ES-I3 (cell line): ENCODE data around the gene TPH2.

Experiments
- H3K36me3 ChIP-seq: 2 replicates; pipeline ENCODE4 v1.6.1; 2013; ENCODE audit warnings: mild to moderate bottlenecking, low read length, control low read depth, moderate library complexity; ENCODE audit not compliant: insufficient read depth
- H3K4me1 ChIP-seq: 2 replicates; pipeline ENCODE4 v1.6.1; 2013; ENCODE audit warnings: mild to moderate bottlenecking, control low read depth, low read length; ENCODE audit not compliant: insufficient read depth
- H3K9ac ChIP-seq: 2 replicates; pipeline ENCODE4 v1.6.1; 2013; ENCODE audit warnings: low read depth, mild to moderate bottlenecking, low read length, moderate library complexity
- H3K9me3 ChIP-seq: 2 replicates; pipeline ENCODE4 v1.6.1; 2013; ENCODE audit warnings: mild to moderate bottlenecking, low read length, moderate library complexity; ENCODE audit not compliant: control insufficient read depth, insufficient read depth

Gene TPH2

GRCh38 chr12:72031066-72031465 is 92.4 kb downstream of the TPH2 start:
- Histone ChIP-seq H3K4me1 (no peaks in the 10 kb centered on the region), H3K9ac (no peak overlapping the region), H3K9me3 (no peaks in the 10 kb centered on the region), H3K36me3 (no peaks in the 10 kb centered on the region)

- Histone ChIP-seq H3K9ac (no peak overlapping the region), H3K36me3 (no peaks in the 10 kb centered on the region), H3K9me3 (no peaks in the 10 kb centered on the region), H3K4me1 (no peaks in the 10 kb centered on the region)
Measured at GRCh38 chr12:72033991-72034390, 95.3 kb downstream of the TPH2 start.

GRCh38 chr12:72035625-72036024 is 97.0 kb downstream of the TPH2 start:
- Histone ChIP-seq H3K9ac (no peak overlapping the region), H3K36me3 (no peaks in the 10 kb centered on the region), H3K4me1 (no peaks in the 10 kb centered on the region), H3K9me3 (no peaks in the 10 kb centered on the region)

- H3K4me1 ChIP-seq: no peaks in the 10 kb centered on the region
- H3K36me3 ChIP-seq: no peaks in the 10 kb centered on the region
- no peak overlapping the region for H3K9ac ChIP-seq
- H3K9me3 ChIP-seq: no peaks in the 10 kb centered on the region
Measured at GRCh38 chr12:72036393-72036792, 97.7 kb downstream of the TPH2 start.

- H3K9ac ChIP-seq: no peak overlapping the region
- no peaks in the 10 kb centered on the region for H3K4me1 ChIP-seq
- no peaks in the 10 kb centered on the region for H3K9me3 ChIP-seq
- H3K36me3 ChIP-seq: no peaks in the 10 kb centered on the region
Measured at GRCh38 chr12:72037006-72037795, 98.6 kb downstream of the TPH2 start.

GRCh38 chr12:72041811-72042210 is 103.2 kb downstream of the TPH2 start:
- no peaks in the 10 kb centered on the region for H3K9me3 ChIP-seq
- no peak overlapping the region for H3K9ac ChIP-seq
- H3K36me3 ChIP-seq: no peaks in the 10 kb centered on the region
- no peaks in the 10 kb centered on the region for H3K4me1 ChIP-seq

- no peaks in the 10 kb centered on the region for H3K9me3 ChIP-seq
- no peaks in the 10 kb centered on the region for H3K4me1 ChIP-seq
- H3K9ac ChIP-seq: no peak overlapping the region
- no peaks in the 10 kb centered on the region for H3K36me3 ChIP-seq
Measured at GRCh38 chr12:72053604-72054003, 115.0 kb downstream of the TPH2 start.

- H3K36me3 ChIP-seq: no peaks in the 10 kb centered on the region
- no peaks in the 10 kb centered on the region for H3K9me3 ChIP-seq
- H3K4me1 ChIP-seq: no peaks in the 10 kb centered on the region
- H3K9ac ChIP-seq: no peak overlapping the region
Measured at GRCh38 chr12:72054511-72054910, 115.9 kb downstream of the TPH2 start.

- Histone ChIP-seq H3K4me1 (no peaks in the 10 kb centered on the region), H3K9ac (no peak overlapping the region), H3K36me3 (no peaks in the 10 kb centered on the region), H3K9me3 (no peaks in the 10 kb centered on the region)
Measured at GRCh38 chr12:72057330-72057914, 118.8 kb downstream of the TPH2 start.

GRCh38 chr12:72063073-72063472 is 124.4 kb downstream of the TPH2 start:
- Histone ChIP-seq H3K9ac (no peak overlapping the region), H3K36me3 (no peaks in the 10 kb centered on the region), H3K9me3 (no peaks in the 10 kb centered on the region), H3K4me1 (no peaks in the 10 kb centered on the region)

- no peaks in the 10 kb centered on the region for H3K36me3 ChIP-seq
- H3K9ac ChIP-seq: no peak overlapping the region
- peaks cover 5% of the 10 kb centered on the region for H3K4me1 ChIP-seq
- H3K9me3 ChIP-seq: peaks cover 4% of the 10 kb centered on the region
Measured at GRCh38 chr12:72071030-72071429, 132.4 kb downstream of the TPH2 start.

- Histone ChIP-seq H3K9ac (no peak overlapping the region), H3K36me3 (no peaks in the 10 kb centered on the region), H3K9me3 (peaks cover 4% of the 10 kb centered on the region), H3K4me1 (peaks cover 5% of the 10 kb centered on the region)
Measured at GRCh38 chr12:72072592-72073212, 134.1 kb downstream of the TPH2 start.

- Histone ChIP-seq H3K9ac (no peak overlapping the region), H3K36me3 (no peaks in the 10 kb centered on the region), H3K9me3 (peaks cover 4% of the 10 kb centered on the region), H3K4me1 (peaks cover 5% of the 10 kb centered on the region)
Measured at GRCh38 chr12:72074065-72074464, 135.4 kb downstream of the TPH2 start.

GRCh38 chr12:72074956-72075355 is 136.3 kb downstream of the TPH2 start:
- Histone ChIP-seq H3K9ac (no peak overlapping the region), H3K4me1 (peaks cover 5% of the 10 kb centered on the region), H3K9me3 (peaks cover 4% of the 10 kb centered on the region), H3K36me3 (no peaks in the 10 kb centered on the region)

GRCh38 chr12:72075401-72075800 is 136.8 kb downstream of the TPH2 start:
- no peaks in the 10 kb centered on the region for H3K36me3 ChIP-seq
- no peak overlapping the region for H3K9ac ChIP-seq
- peaks cover 5% of the 10 kb centered on the region for H3K4me1 ChIP-seq
- peaks cover 4% of the 10 kb centered on the region for H3K9me3 ChIP-seq
